ENCODE results near the gene ACAP3.
A peak's percentile ranks its signal among the peaks of the same experiment; 100 is the strongest.

Gene ACAP3

GRCh38 chr1:1284221-1285101 lies 23.3 kb downstream of the ACAP3 start:
- peak; percentile 20 for DNase-seq

GRCh38 chr1:1283821-1284220 lies 23.9 kb downstream of the ACAP3 start:
- DNase-seq: peak; percentile 18

- no peak for DNase-seq
Measured at GRCh38 chr1:1282998-1283397, 24.7 kb downstream of the ACAP3 start.

- no peak for DNase-seq
Measured at GRCh38 chr1:1281533-1282321, 26.0 kb downstream of the ACAP3 start.

GRCh38 chr1:1280782-1281481 lies 26.8 kb downstream of the ACAP3 start:
- DNase-seq: no peak

GRCh38 chr1:1279028-1279427 lies 28.7 kb downstream of the ACAP3 start:
- DNase-seq: no peak

- DNase-seq: no peak
Measured at GRCh38 chr1:1278620-1279019, 29.1 kb downstream of the ACAP3 start.

- no peak for DNase-seq
Measured at GRCh38 chr1:1275836-1276235, 31.9 kb downstream of the ACAP3 start.

GRCh38 chr1:1274931-1275431 lies 32.7 kb downstream of the ACAP3 start:
- no peak for DNase-seq

GRCh38 chr1:1274299-1274930 lies 33.3 kb downstream of the ACAP3 start:
- DNase-seq: no peak

GRCh38 chr1:1273512-1274298 lies 34.0 kb downstream of the ACAP3 start, which contains the start of gene UBE2J2:
Gene UBE2J2, minus strand, starts transcription at chr1:1273854. Its CDS starts 5,862 bp downstream, at chr1:1267992.
- DNase-seq: peak; percentile 96

GRCh38 chr1:1273209-1273511 lies 34.6 kb downstream of the ACAP3 start:
- no peak for DNase-seq

GRCh38 chr1:1272341-1273208 lies 35.2 kb downstream of the ACAP3 start:
- DNase-seq: no peak

- DNase-seq: no peak
Measured at GRCh38 chr1:1270813-1271212, 36.9 kb downstream of the ACAP3 start.

GRCh38 chr1:1268284-1268682 lies 39.4 kb downstream of the ACAP3 start:
- DNase-seq: no peak

GRCh38 chr1:1267488-1268283 lies 40.0 kb downstream of the ACAP3 start:
- no peak for DNase-seq

GRCh38 chr1:1264868-1265272 lies 42.9 kb downstream of the ACAP3 start:
- no peak for DNase-seq

- no peak for DNase-seq
Measured at GRCh38 chr1:1264026-1264425, 43.7 kb downstream of the ACAP3 start.

GRCh38 chr1:1262758-1263157 lies 45.0 kb downstream of the ACAP3 start:
- DNase-seq: no peak

- DNase-seq: no peak
Measured at GRCh38 chr1:1262071-1262470, 45.7 kb downstream of the ACAP3 start.

All from right hindlimb (tissue), 1 donor.